ENCODE measurements around the gene CRTAC1.

CRTAC1 gene

GRCh38 chr10:97974526-97975525, 55.6 kb downstream of the CRTAC1 start:
- DNase-seq (ENCODE audit: low spot score) = no peak

DNA sequence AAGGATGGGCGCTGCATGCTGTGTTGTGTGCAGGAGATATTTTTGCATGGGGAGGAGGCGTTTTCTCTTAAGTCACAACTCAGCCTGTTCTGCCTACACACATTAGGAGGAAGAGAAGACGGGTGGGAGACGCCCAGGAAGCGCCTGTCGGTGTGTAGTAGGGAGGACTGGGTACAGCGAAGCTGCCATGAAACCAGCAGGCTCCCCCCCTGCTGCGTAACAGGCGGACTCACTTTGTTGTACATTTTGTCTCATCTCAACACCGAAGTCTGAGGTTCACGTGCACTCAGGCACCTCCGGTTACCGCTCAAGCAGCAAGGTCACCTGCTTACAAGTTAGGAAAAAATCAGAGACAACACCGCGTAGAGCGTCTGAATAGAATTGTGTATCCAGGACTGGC, 56.3 kb downstream of the CRTAC1 start:
- no peak for DNase-seq (ENCODE audit: low spot score)

GRCh38 chr10:97969538-97970079, 60.8 kb downstream of the CRTAC1 start:
- DNase-seq (ENCODE audit: low spot score) = no peak

DNA sequence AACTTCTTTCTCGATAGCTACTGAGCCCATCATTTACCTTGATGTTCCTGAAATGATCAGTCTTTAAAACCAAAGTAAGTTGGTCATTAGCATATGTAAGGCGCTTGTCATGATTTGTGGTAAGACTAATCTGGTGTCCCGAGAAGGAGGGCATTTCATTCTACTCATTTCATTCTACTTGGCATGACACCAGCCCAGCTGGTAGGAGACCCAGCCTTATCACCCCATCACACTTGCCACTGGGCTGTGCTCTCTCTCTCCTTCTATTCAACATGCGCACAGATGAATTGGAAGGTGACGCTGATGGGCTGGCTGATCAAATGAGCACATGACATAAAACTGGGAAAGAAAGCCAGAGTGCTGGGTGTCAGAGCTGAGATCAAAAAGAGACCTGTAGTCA, 65.7 kb downstream of the CRTAC1 start:
- no peak for DNase-seq (ENCODE audit: low spot score)

DNA sequence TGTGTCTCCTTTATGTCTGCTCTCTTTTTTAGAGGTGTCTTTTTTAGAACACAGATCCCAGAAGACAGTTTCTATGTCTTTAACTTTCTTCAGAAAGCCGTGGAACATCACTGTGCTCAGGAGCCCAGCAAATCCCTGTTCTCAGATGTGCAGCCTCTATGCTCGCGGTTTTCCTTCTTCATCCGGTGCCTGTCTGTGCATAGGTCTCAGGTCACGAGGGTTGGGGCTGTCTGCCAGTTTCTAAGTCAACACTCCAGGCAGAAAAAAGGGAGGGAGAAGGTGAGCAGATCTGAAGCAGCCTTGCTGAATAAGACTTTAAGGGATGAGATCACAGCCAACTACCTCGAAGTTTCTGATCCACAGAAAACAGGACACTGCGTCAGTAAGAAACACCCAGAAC, 68.5 kb downstream of the CRTAC1 start:
- peak; percentile 4 for DNase-seq (ENCODE audit: low spot score)

GRCh38 chr10:97960269-97961056, 70.0 kb downstream of the CRTAC1 start:
- no peak for DNase-seq (ENCODE audit: low spot score)

- DNase-seq (ENCODE audit: low spot score) = no peak
Measured at GRCh38 chr10:97949462-97949861, 81.0 kb downstream of the CRTAC1 start.

- no peak for DNase-seq (ENCODE audit: low spot score)
Measured at GRCh38 chr10:97948822-97949221, 81.6 kb downstream of the CRTAC1 start.

DNA sequence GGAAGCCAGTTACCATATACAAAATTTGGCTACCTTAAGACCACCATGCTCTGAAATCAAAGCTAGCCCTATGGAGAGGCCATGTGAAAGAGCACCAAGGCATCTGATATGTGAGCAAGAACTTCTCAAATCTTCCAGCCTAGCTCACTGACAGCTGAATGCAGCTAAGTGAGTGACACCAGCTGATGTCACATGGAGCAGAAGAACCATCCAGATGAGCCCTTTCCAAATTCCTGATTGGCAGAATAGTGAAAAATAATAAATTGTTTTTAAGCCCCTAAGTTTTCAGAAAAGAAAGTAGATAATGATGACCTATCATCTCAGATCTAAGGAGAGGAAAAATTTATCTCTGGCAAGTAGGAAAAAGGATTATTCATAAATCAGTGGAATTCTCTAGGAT, 85.6 kb downstream of the CRTAC1 start:
- DNase-seq (ENCODE audit: low spot score) = no peak

DNA sequence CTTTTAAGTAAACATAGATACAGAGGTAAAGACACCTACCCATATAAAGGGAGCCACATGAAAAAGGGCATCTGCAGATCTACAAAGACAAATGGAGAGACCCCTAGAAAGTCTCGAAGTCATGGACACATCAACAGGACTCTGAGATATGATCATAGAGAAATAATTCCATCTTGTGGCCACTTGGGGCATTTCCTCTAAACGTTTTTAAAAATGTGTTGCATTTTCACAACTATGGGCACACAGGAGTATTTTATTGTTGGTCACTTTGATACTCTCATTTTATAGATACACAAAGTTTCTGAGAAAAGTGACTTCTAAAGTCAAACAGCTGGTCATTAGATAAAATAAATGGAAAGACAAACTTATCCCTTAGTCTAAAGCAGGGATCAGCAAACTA, 87.1 kb downstream of the CRTAC1 start:
- DNase-seq (ENCODE audit: low spot score) = no peak

- no peak for DNase-seq (ENCODE audit: low spot score)
Measured at GRCh38 chr10:97940534-97940933, 89.9 kb downstream of the CRTAC1 start.

- DNase-seq (ENCODE audit: low spot score) = no peak
Measured at GRCh38 chr10:97939446-97939990, 90.9 kb downstream of the CRTAC1 start.

- DNase-seq (ENCODE audit: low spot score) = no peak
Measured at GRCh38 chr10:97937928-97938327, 92.5 kb downstream of the CRTAC1 start.

DNA sequence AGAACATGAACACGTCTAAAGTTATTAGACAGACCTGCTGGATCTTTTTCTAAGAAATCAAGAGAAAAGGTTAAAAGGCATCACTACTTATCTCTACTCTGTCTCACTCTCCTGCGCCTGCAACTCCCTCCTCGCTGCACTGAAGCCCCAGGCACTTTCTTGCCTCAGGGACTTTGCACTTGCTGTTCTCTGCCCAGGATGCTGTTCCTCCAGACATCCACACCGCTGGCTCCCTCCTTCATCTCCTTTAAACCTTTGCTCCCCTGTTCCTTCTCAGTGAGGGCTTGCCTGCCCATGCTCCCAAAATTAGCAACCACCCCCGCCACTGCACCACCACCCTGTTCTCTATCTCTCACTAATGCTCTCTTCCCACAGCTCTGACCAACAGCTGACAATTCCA, 93.4 kb downstream of the CRTAC1 start:
- no peak for DNase-seq (ENCODE audit: low spot score)

GRCh38 chr10:97936126-97936525, 94.3 kb downstream of the CRTAC1 start:
- DNase-seq (ENCODE audit: low spot score) = no peak

DNA sequence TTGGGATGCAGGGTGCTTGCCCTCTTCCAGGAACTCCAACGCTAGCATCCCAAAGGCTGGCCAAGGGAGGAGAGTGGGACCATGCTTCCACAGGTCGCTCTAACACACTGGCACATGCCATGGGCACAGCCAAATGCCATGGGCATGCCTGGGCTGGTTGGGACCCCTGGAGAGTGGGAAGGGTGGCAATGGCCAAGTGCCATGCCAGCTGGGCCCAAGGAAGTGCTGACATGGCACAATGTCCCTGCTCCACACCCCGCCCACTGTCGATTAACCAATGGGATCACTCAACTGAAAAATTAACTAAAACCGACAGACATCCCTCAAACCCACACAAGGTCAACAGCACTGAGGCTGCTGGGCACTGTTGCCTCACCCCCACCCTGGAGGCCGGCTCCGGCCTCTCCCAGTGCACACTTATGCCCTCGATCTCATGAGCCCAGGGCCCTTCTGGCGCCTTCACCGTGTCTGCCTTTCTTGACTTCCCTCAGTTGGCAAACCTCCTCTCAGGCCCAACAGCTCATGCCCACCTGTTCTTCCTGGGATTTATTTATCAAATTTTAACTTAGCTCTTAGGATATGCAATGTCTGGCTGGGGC, 97.4 kb downstream of the CRTAC1 start:
- DNase-seq (ENCODE audit: low spot score) = no peak

DNA sequence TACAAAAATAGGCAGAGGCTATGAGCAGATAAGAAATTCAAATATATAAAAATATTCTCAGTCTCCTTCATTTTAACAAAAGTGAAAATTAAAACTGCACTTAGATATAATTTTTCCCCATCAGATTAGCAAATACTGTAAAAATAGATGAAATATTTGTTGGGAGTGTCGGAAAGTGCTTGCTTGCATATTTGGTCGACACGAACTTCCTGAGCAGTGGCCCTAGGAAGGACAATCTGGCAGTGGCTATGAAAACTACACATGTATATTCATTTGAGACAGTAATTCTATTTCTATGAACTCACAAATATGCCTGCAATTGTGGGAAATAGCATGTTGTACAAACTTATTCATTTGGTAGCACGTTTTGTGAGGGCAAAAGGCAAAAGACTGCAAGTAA, 99.4 kb downstream of the CRTAC1 start:
- no peak for DNase-seq (ENCODE audit: low spot score)

DNA sequence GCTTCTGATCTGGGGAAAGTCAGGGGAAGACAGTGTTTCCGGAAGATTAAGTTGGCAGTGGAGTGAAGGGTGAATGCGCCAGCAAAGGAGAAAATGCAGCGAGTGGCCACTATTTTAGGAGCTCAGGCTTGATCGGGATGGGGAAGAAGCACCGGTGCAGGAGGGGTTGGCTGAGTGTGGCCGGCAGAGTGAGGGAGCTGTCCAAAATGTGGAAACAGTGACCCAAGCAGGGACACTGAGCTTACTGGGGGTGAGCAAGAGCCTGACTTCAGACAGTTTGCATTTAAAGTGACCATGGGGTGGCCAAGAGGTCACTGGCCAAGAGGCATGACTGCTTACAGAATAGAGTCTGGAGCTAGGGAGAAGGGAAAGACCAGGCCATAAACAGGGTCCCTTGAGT, 101.5 kb downstream of the CRTAC1 start:
- no peak for DNase-seq (ENCODE audit: low spot score)

DNA sequence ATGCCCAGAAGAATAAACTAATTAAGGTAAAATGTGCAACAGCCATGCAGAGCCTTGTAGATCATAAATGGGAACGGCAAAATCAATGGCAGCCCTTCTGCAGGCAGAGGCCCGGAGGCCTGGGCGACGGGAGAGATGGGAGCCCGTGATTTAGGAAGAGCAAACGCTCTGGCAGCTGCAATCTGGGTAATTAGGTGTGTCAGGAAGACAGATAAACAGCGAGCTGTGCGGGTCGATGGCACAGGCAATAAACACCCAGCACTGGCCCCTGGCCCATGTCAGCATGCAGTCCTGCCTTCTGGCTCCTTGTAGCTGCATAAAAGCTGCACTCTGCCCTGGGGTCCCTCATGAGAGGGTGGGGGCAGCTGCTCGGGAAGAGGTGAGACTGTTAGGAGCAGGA, 102.8 kb downstream of the CRTAC1 start:
- DNase-seq (ENCODE audit: low spot score) = no peak

DNA sequence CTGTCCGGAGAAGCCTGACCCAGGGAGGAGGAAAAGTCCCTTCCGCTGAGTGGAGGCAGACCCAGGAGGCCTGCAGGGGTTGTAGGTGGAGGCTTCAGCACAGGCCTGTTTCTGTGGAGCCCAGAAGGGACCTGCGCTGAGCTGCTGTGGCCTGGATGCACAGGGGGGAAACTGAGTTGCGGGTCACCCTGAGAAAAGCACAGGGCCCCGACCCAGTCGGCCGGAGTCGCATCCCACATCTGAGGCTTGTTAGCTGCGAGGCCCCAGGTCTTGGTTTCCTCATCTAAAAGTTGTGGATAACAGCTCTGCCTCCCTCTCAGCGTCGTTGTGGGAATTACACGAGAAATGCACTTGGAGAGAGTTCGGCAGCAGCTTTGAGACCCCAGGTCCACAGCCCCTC, 104.4 kb downstream of the CRTAC1 start:
- no peak for DNase-seq (ENCODE audit: low spot score)

- no peak for DNase-seq (ENCODE audit: low spot score)
Measured at GRCh38 chr10:97925308-97925938, 105.0 kb downstream of the CRTAC1 start.

- DNase-seq (ENCODE audit: low spot score) = no peak
Measured at GRCh38 chr10:97924678-97925077, 105.7 kb downstream of the CRTAC1 start.

Data from kidney tubule cell (primary cell).